ENCODE results near the gene DARS2. TPM values are rescaled to one million over a fixed set of nuclear protein-coding genes. Genes with fewer than 3 reads are reported as not detected.

Gene DARS2
- total and polyA plus RNA-seq, 4 donors: 5.0 to 13.0 (median 10.1) TPM

DNA sequence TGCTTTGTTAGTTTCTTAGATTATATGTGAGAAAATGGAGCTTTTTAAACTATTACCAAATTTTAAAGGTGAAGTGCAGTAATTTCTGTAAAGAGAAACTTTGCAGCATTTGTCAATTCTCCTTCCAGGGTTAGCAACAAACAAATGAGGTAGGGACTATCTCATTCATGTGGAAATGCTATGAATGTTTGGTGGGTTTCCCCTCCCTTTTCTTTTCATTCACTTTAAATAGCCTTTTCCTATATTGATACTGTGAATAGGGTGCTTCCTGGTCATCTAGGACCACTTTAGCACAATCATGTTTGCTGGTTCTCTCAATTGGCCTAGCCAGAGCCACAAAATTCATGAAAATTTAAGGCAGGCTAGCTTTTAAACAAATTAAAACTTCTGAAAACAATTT lies 64.3 kb downstream of the DARS2 start:
- no peaks in the 10 kb centered on the region for H3K27me3 ChIP-seq (ENCODE audit: control insufficient read depth in 4 of 4, insufficient read depth in 4 of 4, low read length in 3 of 4)
- DNase-seq (ENCODE audit: low spot score): no peak
- H3K4me1 ChIP-seq (ENCODE audit: control insufficient read depth in 4 of 4, insufficient read depth in 4 of 4, low read length in 3 of 4): no peaks in the 10 kb centered on the region
- TF ChIP-seq, protein P1, sequence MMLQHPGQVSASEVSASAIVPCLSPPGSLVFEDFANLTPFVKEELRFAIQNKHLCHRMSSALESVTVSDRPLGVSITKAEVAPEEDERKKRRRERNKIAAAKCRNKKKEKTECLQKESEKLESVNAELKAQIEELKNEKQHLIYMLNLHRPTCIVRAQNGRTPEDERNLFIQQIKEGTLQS (IDR thresholded peaks at IDR 0.05): no peak
- no peaks in the 10 kb centered on the region for H3K9me3 ChIP-seq (ENCODE audit: control insufficient read depth in 4 of 4, low read length in 3 of 4)
- H3K4me3 ChIP-seq (ENCODE audit: low read depth in 1 of 3, low read length in 3 of 3): no peak overlapping the region
- H3K9ac ChIP-seq (ENCODE audit: low read depth in 1 of 2, low read length in 2 of 2): no peak overlapping the region
- peaks cover 2 to 17% (median 9%) of the 10 kb centered on the region in 4 donors for H3K36me3 ChIP-seq (ENCODE audit: control insufficient read depth in 4 of 4, insufficient read depth in 3 of 4, low read depth in 1 of 4, low read length in 3 of 4)
- H3K27ac ChIP-seq (ENCODE audit: low read depth in 1 of 2, low read length in 2 of 2): no peak overlapping the region

DNA sequence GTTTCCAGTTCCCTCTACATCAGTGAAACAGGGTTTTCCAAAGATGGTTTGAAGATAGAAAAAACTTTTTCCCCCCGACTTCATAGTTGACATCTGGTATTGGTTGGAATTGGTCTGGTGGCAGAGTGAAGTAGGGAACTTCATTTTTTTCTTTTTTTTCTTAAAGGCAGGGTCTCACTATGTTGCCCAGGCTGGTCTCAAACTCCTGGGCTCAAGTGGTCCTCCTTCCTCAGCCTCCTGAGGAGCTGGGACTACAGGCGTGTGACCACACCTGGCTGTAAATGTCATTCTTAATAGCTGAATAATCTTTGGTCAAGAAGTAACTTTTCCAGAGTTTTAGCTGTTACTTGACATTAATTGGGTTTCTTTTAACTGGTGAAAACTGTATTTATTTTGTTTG lies 65.4 kb downstream of the DARS2 start:
- WGBS: 97% methylated on average over 2 of the region's 2 CpGs
- no peak overlapping the region for H3K27ac ChIP-seq (ENCODE audit: low read depth in 1 of 2, low read length in 2 of 2)
- H3K4me3 ChIP-seq (ENCODE audit: low read depth in 1 of 3, low read length in 3 of 3): no peak overlapping the region
- peaks cover 2 to 20% (median 11%) of the 10 kb centered on the region in 4 donors for H3K36me3 ChIP-seq (ENCODE audit: control insufficient read depth in 4 of 4, insufficient read depth in 3 of 4, low read depth in 1 of 4, low read length in 3 of 4)
- no peak for DNase-seq (ENCODE audit: low spot score)
- TF ChIP-seq, protein P2, sequence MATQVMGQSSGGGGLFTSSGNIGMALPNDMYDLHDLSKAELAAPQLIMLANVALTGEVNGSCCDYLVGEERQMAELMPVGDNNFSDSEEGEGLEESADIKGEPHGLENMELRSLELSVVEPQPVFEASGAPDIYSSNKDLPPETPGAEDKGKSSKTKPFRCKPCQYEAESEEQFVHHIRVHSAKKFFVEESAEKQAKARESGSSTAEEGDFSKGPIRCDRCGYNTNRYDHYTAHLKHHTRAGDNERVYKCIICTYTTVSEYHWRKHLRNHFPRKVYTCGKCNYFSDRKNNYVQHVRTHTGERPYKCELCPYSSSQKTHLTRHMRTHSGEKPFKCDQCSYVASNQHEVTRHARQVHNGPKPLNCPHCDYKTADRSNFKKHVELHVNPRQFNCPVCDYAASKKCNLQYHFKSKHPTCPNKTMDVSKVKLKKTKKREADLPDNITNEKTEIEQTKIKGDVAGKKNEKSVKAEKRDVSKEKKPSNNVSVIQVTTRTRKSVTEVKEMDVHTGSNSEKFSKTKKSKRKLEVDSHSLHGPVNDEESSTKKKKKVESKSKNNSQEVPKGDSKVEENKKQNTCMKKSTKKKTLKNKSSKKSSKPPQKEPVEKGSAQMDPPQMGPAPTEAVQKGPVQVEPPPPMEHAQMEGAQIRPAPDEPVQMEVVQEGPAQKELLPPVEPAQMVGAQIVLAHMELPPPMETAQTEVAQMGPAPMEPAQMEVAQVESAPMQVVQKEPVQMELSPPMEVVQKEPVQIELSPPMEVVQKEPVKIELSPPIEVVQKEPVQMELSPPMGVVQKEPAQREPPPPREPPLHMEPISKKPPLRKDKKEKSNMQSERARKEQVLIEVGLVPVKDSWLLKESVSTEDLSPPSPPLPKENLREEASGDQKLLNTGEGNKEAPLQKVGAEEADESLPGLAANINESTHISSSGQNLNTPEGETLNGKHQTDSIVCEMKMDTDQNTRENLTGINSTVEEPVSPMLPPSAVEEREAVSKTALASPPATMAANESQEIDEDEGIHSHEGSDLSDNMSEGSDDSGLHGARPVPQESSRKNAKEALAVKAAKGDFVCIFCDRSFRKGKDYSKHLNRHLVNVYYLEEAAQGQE (IDR thresholded peaks at IDR 0.05): no peak
- TF ChIP-seq, protein P3, sequence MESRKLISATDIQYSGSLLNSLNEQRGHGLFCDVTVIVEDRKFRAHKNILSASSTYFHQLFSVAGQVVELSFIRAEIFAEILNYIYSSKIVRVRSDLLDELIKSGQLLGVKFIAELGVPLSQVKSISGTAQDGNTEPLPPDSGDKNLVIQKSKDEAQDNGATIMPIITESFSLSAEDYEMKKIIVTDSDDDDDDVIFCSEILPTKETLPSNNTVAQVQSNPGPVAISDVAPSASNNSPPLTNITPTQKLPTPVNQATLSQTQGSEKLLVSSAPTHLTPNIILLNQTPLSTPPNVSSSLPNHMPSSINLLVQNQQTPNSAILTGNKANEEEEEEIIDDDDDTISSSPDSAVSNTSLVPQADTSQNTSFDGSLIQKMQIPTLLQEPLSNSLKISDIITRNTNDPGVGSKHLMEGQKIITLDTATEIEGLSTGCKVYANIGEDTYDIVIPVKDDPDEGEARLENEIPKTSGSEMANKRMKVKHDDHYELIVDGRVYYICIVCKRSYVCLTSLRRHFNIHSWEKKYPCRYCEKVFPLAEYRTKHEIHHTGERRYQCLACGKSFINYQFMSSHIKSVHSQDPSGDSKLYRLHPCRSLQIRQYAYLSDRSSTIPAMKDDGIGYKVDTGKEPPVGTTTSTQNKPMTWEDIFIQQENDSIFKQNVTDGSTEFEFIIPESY (IDR thresholded peaks at IDR 0.05): no peak
- TF ChIP-seq JUND (IDR thresholded peaks at IDR 0.05): no peak
- TF ChIP-seq, protein P4, sequence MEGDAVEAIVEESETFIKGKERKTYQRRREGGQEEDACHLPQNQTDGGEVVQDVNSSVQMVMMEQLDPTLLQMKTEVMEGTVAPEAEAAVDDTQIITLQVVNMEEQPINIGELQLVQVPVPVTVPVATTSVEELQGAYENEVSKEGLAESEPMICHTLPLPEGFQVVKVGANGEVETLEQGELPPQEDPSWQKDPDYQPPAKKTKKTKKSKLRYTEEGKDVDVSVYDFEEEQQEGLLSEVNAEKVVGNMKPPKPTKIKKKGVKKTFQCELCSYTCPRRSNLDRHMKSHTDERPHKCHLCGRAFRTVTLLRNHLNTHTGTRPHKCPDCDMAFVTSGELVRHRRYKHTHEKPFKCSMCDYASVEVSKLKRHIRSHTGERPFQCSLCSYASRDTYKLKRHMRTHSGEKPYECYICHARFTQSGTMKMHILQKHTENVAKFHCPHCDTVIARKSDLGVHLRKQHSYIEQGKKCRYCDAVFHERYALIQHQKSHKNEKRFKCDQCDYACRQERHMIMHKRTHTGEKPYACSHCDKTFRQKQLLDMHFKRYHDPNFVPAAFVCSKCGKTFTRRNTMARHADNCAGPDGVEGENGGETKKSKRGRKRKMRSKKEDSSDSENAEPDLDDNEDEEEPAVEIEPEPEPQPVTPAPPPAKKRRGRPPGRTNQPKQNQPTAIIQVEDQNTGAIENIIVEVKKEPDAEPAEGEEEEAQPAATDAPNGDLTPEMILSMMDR (IDR thresholded peaks at IDR 0.05; ENCODE audit: low read depth, low read length, missing input control): no peak
- no peak for TF ChIP-seq FOXA2 (IDR thresholded peaks at IDR 0.05)
- no peak for TF ChIP-seq EGR1 (IDR thresholded peaks at IDR 0.05; ENCODE audit: low read depth in 2 of 2)
- TF ChIP-seq TAF1 (conservative IDR thresholded peaks at IDR 0.05): no peak
- no peak for TF ChIP-seq RAD21 (IDR thresholded peaks at IDR 0.05)
- TF ChIP-seq HNF4G (IDR thresholded peaks at IDR 0.05): no peak
- H3K9me3 ChIP-seq (ENCODE audit: control insufficient read depth in 4 of 4, low read length in 3 of 4): no peaks in the 10 kb centered on the region
- no peaks in the 10 kb centered on the region for H3K4me1 ChIP-seq (ENCODE audit: control insufficient read depth in 4 of 4, insufficient read depth in 4 of 4, low read length in 3 of 4)
- no peaks in the 10 kb centered on the region for H3K27me3 ChIP-seq (ENCODE audit: control insufficient read depth in 4 of 4, insufficient read depth in 4 of 4, low read length in 3 of 4)
- no peak overlapping the region for H3K9ac ChIP-seq (ENCODE audit: low read depth in 1 of 2, low read length in 2 of 2)

DNA sequence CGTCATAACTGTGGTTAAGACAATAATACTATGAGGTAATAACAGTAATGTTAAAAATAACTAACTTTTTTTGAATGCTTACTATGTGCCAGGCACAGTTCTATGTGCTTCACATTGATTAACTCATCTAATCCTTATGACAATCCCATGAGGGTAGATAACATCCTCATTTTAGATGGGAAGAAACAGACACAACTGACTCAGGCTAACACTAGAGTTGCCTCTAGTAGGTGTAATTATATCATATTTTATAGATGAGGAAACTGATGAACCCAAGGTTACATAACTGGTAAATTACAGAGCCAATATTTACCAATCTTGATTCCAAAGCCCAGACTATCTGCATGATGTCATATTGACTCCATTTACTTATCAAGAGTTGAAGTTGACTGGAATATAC lies 69.1 kb downstream of the DARS2 start:
- no peak overlapping the region for H3K27ac ChIP-seq (ENCODE audit: low read depth in 1 of 2, low read length in 2 of 2)
- 96% methylated on average over 1 of the region's 1 CpG for WGBS
- H3K9ac ChIP-seq (ENCODE audit: low read depth in 1 of 2, low read length in 2 of 2): no peak overlapping the region
- H3K9me3 ChIP-seq (ENCODE audit: control insufficient read depth in 4 of 4, low read length in 3 of 4): no peaks in the 10 kb centered on the region
- peaks cover 0 to 17% (median 1%) of the 10 kb centered on the region in 4 donors for H3K36me3 ChIP-seq (ENCODE audit: control insufficient read depth in 4 of 4, insufficient read depth in 3 of 4, low read depth in 1 of 4, low read length in 3 of 4)
- DNase-seq (ENCODE audit: low spot score): no peak
- no peak overlapping the region for H3K4me3 ChIP-seq (ENCODE audit: low read depth in 1 of 3, low read length in 3 of 3)
- no peaks in the 10 kb centered on the region for H3K27me3 ChIP-seq (ENCODE audit: control insufficient read depth in 4 of 4, insufficient read depth in 4 of 4, low read length in 3 of 4)
- no peaks in the 10 kb centered on the region for H3K4me1 ChIP-seq (ENCODE audit: control insufficient read depth in 4 of 4, insufficient read depth in 4 of 4, low read length in 3 of 4)
- TF ChIP-seq JUND (IDR thresholded peaks at IDR 0.05) (no peak), HNF4A (conservative IDR thresholded peaks at IDR 0.05) (no peak), RAD21 (IDR thresholded peaks at IDR 0.05) (no peak), NR2F2 (IDR thresholded peaks at IDR 0.05) (no peak), FOXA2 (IDR thresholded peaks at IDR 0.05) (no peak), GABPA (IDR thresholded peaks at IDR 0.05 in 1 of 2, conservative IDR thresholded peaks at IDR 0.05 in 1 of 2) (no peak), YY1 (IDR thresholded peaks at IDR 0.05) (no peak), RXRA (IDR thresholded peaks at IDR 0.05) (no peak), EGR1 (IDR thresholded peaks at IDR 0.05; ENCODE audit: low read depth in 2 of 2) (no peak)
- TF ChIP-seq, protein P3 (IDR thresholded peaks at IDR 0.05): no peak
- TF ChIP-seq, protein P5, sequence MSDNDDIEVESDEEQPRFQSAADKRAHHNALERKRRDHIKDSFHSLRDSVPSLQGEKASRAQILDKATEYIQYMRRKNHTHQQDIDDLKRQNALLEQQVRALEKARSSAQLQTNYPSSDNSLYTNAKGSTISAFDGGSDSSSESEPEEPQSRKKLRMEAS (IDR thresholded peaks at IDR 0.05): no peak
